HUDEP-2 (cell line): ENCODE data around the gene KCNJ12.
"Not testable (repeated sequence)": the region's sequence is repeated elsewhere in the genome, so short reads cannot be mapped to it uniquely, and the experiment has no call there.

Source experiments
- DNase-seq, 76 experiments: peaks; one replicate each; lab custom pipeline; 2025; ENCODE audit not compliant: unreplicated experiment in 76 of 76; lab: John Stamatoyannopoulos, UW

Gene KCNJ12

DNA sequence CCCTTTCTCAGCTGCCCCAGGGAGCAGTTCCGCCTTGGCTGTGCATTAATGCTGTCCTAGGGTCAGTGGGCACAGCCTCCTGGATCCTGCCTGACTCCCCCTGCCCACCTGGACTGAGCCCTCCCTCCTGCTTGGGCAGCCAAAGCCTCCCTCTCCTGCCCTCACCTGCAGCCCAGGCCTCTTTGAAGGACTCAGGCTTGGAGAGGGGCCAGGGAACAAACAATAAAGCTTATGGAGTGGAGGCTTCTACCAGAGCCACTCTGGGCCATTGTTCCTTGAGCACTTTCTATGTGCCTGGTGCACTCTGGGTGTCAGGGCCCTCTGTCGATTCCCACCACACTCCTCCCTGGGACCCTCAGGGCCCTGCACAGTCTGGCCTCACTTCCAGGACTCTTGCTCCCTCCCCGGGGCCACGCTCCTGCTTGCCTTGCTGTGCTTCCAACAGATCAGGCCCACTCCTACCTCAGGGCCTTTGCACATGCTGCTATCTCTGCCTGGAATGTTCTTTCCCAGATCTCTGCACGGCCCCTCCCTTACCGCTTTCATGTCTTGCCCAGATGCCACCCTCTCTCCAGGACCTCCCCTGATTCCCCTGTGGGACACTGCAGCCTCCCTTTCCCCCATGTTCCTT, 5.0 kb downstream of the KCNJ12 start:
- DNase-seq = no peak

DNA sequence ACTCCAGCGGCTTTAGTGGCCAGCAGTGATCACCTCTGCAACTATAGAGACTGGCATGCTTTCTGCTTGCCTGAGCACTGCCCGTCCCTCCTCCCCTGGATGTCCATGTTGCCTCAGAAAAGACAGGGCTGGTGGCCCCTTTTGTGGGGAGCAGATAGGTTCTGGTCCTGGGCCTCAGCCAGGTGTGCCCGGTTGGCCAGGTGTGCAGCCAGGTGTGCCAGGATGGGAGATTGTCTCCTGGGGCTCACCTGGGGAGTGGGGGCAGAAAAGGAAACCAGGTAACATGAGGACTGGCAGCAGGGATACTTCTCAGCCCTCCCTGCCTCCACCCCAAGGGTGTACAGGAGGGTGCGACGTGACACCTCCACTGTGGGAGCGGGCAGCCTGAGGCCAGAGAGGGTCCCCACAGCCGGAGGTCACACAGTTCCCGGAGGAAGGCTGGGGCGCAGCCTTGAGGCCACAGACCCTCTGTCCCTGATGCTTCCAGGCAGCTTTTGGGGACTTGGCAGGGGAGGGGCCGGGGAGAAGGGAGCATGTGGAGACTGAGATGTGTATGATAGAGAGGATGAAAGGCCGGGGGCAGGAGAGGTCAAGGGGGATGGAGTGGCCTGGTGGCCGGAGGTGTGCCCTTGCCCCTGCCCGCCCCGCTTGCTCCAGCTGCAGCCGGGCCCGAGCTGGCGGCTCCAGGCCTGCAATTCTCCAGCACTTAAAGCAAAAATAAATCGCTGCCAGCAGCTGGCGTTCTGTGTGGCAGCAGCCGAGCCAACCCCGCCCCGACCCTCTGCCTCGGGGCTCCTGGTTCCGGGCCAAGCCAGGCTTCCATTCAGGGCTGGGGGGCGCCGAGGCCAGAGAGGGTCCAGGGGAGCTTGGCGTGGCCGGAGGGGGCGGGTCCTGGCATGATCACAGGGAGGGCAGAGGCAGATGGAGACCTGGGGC, 6.7 kb downstream of the KCNJ12 start:
- no peak for DNase-seq

DNA sequence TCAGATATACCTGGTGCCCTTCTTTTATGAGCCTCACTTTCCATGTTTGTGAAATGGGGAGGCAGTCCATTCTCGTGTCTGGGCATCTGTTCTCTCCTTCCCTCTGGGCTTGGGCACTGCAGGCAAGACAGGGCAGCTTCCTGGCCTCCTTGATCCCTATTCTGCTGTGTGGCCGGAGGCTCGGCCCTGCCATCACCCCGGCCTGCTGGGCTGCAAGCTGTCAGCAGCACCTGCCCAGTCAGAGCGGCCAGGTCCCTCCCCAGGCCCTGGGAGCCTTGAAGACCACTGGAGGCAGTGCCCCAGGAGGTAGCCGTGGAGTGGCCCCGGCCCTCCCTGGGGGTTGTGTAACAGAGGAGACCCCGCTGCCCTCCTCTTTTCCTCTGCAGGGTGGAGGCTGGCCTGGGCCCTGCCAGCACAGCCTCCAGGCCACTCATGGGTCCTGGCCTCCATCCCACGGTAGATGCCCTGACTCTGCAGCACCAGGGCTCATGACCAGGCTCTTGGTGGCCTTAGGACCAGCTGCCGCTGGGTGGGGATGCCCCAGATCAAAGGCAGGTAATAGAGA, 9.2 kb downstream of the KCNJ12 start:
- no peak for DNase-seq

DNA sequence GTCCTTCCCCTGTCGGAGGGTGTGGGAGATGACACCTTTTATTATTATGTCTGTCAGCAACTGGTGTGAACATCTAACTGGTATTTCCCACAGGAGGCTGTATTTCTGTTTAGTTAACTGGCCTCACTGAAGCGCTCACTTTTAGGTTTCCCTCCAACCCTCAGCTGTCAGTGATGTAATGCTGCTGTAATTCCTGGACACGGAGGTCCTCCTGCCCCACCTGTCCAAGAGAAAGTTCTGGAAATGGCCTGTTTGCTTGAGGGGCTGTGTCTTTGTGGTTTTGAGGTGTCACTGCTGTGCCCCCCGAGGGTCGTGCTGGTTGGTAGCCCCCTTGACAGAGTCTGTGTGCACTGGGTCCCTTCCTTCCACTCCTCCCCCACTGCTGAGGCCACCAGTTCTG, 11.5 kb downstream of the KCNJ12 start:
- no peak for DNase-seq

DNA sequence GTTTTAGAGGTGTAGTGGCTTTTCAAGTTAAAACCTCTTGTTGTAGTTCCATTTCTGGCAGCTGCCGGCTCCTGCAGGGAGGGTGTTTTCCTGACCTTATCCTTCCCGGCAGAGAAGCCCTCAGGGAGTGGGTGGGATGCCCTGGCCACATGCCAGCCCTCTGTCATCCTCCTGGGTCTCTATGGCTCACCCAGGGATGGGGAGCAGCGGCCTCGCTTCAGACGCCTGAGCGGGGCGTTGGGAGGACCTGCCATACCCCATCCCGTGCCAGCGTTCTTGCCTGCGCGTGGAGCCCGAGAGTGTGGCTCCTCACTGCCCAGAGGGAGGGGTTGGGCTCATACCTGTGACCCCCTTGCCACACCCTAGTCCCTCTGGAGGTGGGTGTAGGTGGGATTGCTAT, 11.9 kb downstream of the KCNJ12 start:
- DNase-seq = no peak

DNA sequence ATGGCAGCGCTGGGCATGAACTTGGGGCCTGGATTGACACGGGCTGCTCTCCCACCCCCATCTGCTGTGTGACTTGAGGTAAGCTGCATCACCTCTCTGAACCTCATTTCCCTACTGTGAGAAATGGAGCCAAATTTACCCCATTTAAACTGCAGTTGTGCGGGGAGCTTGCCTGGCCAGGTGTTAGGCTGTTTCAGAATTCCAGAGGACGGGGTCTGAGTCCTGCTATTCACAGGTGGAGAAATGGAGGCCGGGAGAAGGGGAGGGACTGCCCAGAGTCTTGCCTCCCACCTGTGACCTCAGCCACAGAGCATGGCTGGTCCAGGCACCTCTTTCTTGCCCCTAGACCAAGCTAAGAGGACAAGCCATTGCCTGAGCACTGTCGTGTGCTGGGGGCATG, 12.8 kb downstream of the KCNJ12 start:
- no peak for DNase-seq

DNA sequence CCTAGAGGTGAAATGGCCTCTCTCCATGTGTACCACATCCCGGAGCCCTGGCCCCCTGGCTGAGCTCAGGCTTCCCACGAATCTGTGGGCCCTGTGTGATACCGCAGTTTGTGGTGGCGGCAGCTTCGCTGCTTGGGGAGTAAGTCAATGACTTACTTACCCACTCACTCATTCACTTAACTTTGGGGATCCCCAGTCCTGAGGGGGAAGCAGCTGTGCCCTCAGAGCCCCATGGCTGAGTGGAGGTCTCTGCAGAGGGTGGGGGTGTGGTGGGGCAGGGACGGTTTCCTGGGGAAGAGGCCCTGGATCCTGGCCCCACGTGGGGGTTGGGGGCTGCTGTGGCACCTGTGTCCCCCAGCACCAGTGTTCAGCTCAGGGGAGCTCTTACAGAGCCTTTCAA, 13.2 kb downstream of the KCNJ12 start:
- DNase-seq = no peak

DNA sequence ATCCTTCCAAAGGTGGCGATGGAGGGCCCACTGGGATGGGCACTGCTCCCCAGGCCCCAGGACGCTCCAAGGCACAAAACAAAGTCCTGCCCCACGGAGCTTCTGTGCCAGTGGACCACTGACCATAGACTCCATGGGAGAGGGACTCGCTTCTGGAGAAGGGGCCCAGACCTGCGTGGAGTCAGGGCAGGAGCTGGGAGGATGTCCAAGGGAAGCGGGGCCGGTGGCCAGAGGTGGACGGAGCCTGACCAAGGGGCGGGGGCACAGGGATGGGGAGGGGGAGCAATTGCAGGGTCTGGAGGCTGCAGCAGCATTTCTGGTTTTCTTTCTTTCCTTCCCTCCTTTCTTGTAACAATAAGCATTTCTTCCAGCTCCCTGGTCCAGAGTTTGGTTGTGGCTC, 14.1 kb downstream of the KCNJ12 start:
- no peak for DNase-seq

GRCh38 chr17:21392266-21392665, 16.1 kb downstream of the KCNJ12 start:
- no peak for DNase-seq

GRCh38 chr17:21394265-21394664, 18.1 kb downstream of the KCNJ12 start:
- no peak for DNase-seq

GRCh38 chr17:21395764-21396163, 19.6 kb downstream of the KCNJ12 start:
- no peak for DNase-seq

- no peak for DNase-seq
Measured at GRCh38 chr17:21396237-21396636, 20.1 kb downstream of the KCNJ12 start.

- no peak for DNase-seq
Measured at GRCh38 chr17:21397341-21398190, 21.4 kb downstream of the KCNJ12 start.

- no peak for DNase-seq
Measured at GRCh38 chr17:21399474-21400186, 23.5 kb downstream of the KCNJ12 start.

DNA sequence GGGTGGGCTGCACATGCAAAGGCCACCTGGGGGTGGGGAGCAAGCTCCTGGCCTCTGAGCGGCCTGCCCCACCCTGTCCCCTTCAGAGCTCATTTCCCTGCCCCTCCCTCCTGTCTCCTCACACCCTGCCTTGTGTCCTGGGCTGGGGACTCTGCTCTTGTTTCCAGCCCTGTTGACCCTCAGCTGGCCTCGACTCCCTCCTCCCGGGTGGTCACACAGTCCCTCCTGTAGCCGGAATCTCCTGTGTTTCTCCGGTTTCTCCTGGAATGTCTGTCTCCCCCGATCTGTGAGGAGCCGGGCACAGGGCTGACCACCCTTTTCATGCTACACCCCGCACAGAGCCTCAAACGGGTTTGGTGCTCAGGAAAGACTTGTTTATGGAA, 24.0 kb downstream of the KCNJ12 start:
- DNase-seq = not testable (repeated sequence)

DNA sequence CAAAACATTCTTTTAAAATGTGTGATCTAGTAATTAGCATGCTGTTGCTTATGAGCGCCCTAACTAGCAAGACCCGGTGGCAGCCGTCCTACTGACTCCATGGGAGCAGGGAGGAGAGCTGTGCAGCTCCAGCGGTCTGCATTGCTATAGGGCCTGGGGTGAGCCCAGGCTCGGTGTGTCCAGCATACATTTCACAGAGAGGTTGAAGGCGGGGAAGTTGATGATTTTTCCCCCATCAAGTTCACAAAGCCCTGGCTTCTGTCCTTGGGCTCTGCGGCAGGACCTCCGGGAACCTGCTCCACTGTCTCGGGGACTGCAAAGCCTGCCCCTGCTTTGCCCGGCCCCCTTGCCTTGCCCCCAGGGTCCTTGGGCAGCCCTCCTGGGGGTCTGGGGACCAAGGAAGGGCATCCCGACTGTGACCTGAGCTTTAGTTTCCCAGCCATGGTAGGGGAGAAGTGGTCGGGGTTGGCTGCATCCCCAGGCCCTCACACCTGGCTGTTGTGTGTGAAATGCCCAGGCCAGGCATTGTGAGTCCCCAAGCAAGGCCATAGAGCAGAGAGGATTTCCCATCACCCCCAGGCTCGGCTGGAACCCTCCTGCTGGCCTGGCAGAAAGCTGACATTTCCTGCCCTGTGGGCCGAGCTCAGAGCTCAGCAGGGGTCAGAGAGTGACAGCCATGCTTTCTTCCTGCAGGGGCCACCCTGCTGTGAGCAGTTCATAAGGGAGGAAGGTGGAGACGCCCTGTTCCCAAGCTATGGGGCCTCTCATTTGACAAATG, 24.8 kb downstream of the KCNJ12 start:
- DNase-seq = no peak

GRCh38 chr17:21402166-21402571, 26.0 kb downstream of the KCNJ12 start:
- not testable (repeated sequence) for DNase-seq

GRCh38 chr17:21402926-21403325, 26.8 kb downstream of the KCNJ12 start:
- DNase-seq = not testable (repeated sequence)

DNA sequence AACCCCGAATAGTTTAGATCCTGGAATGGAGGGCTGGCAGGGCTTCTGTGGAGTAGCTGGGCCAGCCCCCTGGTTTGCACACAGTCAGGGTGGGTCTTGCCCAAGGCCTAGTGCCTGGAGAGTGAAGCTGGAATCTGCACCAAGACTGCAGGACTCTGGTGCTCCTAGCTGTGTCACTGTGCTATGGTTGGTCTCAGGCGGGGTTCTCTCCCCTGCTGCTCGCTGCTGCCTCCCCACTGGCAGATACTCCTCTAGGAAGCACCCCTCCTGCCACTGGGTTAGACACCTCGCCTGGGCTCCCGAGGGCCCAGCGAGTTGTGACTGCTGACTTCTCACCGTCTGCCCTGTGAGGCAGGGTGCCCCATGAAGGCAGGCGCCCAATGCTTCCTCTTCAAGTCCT, 27.9 kb downstream of the KCNJ12 start:
- DNase-seq = not testable (repeated sequence)
